Measurements from ENCODE around the gene SPINK2.

GRCh38 chr4:56768316-56768715 is 53.2 kb downstream of the SPINK2 start:
- TF ChIP-seq CTCF (IDR thresholded peaks at IDR 0.05) (no peak), POLR2A (IDR thresholded peaks at IDR 0.05) (no peak)
